M059J (cell line): ENCODE results near the gene CWC27. TPM values are rescaled to one million over a fixed set of nuclear protein-coding genes. Genes with fewer than 3 reads are reported as not detected.
"Not testable (repeated sequence)": the region's sequence is repeated elsewhere in the genome, so short reads cannot be mapped to it uniquely, and the experiment has no call there.

Experiments
- DNase-seq: peaks from one replicate; pipeline ENCODE4 v3.0.0-alpha.2; 2012; ENCODE audit warnings: low read depth
- total RNA-seq: library from RNA; depleted of rRNA; stranded (reverse); fragments of >200 nt; shearing (Covaris generic); gene quantifications from 2 replicates; pipeline ENCODE4 v1.2.3, GENCODE V29; 2014

CWC27 gene
- total RNA-seq, 1 experiment from 2014 or later: 10.6 TPM

DNA sequence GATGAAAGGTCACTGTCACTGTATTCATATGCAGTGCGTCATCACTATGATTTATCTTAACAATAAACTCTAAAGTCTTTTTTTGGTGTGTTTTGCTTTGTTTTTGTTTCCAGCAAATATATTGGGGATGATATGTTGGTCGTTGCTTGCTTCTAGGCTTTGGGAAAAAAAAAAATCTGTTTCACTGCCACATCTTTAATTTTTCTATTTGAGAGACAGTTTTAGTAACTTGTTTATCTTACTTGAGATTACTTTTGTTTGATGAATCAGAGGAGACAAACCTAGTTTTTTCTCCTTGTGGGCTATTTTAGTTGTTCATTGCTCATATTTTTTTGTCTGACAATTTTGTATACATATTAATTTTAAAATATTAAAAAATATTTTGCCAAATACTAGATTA lies 19.4 kb downstream of the CWC27 start:
- no peak for DNase-seq

DNA sequence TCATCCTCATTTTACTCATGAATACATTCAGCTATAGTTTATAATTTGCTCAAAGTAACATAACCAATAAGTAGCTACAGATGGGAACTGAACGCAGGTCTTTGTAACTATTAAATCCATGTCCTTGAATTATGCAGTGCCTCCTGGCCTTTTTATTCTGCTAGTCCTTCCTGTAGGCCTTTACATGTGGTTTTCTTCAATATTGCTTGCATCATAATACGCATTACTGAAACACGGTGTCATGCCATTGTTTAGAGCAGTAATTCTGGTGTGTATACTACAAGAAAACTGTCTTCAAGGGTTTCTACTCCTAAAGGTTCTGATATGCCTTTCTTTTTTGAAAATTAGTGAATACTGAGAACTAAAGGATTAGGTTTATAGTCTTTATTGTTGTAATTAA lies 20.7 kb downstream of the CWC27 start:
- DNase-seq: peak; percentile 20

DNA sequence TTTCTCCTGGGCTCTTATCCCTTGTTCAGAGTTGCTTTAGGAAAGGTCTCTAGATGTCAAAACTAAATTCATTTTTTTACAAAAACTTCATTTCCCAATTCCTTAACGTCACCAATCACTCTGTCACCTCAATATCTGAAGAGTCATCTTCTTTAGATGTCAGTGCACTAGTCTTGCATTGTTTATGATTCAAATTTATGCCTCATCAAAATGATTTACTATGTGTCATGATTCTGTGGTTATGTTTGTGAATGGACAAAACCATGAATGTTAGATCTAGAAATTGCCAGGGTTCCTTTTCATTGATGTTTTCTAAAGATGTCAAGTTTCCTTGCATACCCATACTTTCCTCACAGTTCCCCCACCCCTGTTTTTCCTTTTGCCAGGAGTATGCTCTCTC lies 21.5 kb downstream of the CWC27 start:
- peak; percentile 15 for DNase-seq

DNA sequence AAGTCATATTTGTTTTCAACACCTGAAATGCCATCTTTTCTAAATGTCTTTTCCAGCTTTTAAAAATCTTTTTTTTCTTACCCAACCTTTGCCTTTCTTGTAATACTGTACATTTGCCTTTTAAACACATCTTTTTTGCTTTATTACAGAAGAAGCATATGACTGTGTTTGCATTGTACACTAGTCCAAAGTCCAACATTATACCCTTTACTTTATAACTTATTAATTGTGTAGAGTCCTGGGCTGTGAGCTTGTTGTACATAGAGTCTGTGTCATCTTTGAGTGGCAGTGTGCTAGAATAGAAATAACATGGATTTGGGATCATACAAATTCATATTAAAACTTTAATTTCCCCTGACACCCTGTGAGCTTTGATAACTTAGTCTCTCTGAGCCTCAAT lies 23.7 kb downstream of the CWC27 start:
- no peak for DNase-seq

DNA sequence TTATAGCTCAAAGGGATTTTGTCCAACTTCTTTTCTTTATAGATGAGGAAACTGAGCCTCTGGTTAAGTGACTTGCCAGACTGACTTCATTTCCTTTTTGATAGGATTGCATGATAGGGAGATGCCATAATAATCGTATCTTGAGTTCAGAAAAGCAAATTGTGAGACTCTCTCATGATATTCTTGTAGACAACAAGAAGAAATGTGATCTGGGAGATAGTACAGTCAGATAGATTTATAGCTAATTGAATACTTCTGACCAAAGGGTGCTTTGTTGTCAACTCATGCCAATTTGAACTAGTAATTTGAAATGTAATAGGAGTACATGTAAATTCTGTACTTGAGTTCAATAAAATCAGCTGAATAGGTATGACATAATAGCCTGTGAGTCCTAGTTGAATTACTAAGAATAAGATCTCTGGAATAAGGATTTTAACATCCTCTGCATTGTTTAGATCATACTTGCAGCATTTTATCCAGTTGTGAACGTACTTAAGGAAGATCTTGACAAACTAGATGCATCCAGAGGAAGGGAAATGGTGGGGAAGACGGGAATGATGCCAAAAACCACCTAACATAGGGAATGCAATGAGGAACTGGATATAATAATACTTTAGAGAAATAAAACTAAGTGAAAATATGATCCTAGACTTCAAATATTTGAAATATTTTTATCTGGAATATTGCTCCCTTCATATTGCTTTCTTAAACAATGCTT lies 25.5 kb downstream of the CWC27 start:
- DNase-seq: no peak

DNA sequence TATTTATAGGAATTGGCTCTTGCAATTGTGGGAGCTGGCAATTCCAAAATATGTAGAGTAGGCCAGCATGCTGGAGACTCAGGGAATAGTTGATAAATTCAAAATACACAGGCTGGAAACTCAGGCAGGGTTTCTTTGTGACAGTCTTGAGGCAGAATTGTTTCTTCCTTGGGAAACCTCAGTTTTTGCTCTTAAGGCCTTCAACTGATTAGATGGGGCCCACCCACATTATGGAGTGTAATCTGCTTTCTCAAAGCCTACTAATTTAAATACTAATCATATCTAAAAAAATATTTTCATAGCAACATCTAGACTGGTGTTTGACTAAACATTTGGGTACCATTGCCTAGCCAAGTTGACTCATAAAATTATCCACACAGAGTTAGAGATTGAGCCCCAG lies 27.6 kb downstream of the CWC27 start:
- no peak for DNase-seq

DNA sequence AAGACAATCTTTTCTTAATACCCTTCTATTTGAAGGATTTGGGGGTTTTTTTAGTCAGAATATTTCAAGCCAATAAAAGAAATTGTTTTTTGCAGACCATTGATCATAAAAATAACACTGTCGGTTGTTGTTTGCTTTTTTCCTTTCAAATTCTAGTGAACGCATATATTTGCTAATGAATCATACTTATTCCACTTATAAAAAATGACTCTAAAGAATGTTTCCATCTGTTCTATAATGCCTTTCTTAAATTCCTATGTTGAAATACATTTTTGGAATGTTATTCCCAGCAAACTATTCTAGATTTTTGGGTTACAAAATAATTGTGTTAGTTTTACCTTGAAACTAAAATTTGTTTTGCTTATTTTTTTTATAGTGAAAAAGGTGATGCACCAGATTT lies 32.2 kb downstream of the CWC27 start:
- no peak for DNase-seq

DNA sequence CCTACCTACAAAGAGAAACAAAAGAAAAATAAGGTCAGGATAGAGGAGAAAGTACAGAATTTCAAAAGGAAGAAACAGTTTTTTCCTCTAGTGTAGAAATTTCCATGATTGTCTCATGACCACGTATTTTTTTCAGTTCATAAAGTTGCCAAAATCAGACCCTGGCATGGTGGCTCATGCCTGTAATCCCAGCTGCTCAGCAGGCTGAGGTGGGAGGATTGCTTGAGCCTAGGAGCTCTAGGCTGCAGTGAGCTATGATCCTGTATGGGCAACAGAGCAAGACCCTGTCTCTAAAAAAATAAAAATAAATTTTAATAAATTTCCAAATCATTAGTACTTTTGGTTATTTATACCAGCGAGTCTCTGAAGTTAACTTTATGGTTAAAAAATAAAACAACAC lies 37.8 kb downstream of the CWC27 start:
- DNase-seq: no peak

DNA sequence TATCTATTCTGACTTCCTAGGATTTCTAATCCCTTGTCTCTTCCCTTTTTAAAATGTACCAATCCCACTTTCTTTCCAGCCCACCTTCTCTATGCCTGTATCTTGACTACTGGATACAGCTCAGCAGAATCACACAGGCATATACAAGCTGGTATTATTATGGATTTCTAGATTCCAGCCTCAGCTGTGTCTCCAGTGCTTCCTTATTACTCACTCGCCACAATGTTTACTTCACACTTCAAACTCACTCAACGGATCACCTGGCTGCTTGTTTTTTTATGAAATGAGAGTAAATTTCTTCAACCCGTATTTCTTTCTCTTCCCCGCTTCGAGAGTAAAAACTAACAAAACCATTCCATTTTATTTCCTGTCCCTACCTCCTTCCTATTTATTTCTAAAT lies 38.8 kb downstream of the CWC27 start:
- peak; percentile 32 for DNase-seq

DNA sequence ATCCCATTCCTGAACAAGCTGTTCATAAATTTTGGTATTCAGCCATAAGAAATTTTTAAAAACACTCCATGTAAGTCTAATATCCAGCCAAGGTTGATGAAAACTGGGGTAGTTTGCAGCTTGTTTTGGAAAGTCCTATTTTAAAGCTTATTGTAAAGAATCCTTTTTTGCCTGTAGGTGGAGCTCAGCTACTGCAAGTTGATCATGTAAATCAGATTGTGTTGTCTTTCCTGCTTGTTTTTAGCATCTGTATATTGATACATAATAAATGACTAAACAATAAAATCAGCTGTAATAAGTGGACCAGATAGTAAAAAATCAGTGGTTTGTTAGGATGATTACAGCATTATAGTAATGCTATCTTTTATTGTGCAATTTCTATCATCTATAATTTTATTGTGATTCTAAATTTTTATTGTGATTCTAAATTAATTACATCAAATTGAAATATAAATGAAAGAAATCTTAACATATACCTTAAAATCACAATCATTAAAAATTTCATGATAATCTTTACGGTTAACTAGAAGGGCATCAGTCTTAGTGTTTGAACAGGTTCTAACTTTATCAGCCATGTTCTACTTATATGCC lies 42.4 kb downstream of the CWC27 start:
- peak; percentile 52 for DNase-seq

DNA sequence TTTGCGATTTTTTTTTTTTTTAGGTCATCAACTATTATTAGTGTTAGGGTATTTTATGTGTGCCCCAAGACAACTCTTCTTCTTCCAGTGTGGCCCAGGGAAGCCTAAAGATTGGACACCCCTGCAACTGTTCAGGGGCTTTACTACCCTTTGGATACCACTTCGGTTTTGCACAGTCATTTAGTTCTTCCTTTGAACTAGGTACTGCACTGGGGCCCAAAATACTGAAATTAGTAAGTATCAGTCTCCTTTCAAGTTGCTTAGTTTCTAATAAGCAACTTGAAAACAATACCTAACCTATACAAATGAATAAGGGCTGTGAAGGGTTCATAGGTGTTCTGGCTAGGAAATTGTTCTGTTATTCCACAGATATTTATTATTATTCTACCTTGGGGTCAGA lies 45.3 kb downstream of the CWC27 start:
- DNase-seq: no peak

DNA sequence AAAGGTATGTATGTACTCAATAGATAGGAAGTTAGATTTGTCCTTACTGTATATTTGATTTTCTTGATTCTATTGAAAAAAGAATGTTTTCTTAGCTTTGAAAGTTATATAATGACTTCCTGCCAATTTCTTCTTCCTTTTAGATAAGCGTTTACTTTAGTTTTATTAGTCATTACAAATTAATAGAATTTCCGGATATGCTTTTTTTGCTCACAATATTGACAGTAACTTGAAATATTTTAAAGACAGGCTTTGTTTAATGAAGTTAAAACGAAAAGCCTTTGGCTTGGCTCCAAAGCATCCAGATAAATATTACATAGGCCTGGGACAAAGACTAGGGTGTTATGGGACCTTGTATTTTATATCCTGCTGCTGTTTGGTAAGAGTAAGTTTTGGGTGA lies 49.5 kb downstream of the CWC27 start:
- DNase-seq: no peak

DNA sequence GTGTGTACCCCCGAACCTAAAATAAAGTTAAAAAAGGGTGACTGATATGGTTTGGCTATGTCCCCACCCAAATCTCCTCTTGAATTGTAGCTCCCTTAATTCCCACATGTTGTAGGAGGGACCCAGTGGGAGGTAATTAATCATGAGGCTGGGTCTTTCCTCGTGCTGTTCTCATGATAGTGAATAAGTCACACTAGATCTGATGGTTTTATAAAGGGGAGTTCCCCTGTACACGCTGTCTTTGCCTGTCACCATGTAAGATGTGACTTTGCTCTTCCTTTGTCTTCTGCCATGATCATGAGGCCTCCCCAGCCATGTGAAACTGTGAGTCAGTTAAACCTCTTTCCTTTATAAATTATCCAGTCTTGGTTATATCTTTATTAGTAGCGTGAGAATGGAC lies 50.6 kb downstream of the CWC27 start:
- DNase-seq: not testable (repeated sequence)

DNA sequence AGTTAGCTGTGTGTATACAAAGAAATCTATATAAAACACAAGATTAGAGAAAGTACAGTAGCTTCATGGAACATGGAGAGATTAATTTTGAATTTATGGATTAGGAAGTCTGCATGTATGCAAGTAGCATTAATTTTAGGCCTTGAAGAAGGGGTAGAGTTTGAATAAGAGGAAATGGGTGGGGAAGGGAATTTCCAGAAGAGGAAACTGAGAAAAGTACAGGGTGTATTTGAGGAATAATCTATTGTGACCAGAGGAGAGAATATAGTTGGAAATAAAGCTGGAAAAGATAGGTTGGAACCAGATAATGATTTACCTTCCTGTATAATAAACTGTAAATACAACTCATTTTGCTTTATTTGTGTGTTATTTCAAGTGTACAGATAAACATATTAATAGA lies 53.6 kb downstream of the CWC27 start:
- DNase-seq: no peak

DNA sequence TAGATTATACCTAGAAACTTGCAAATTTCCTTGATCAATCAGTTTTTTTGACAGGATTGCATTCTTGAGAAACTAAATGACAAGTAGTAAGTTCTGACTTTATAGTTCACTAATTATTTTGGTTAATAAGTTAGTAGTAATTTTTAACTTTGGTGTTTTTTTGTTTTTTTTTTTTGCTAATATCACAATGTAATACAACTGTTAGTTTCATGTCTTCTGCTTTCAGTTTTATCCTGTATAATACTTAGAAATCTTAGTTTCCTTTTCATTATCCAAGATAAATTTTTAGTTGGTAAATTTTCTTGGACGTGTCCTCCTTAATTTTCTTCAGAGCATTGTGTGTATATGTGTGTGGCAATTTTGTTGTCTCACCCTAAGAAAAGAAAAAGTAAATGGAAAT lies 57.8 kb downstream of the CWC27 start:
- DNase-seq: no peak

DNA sequence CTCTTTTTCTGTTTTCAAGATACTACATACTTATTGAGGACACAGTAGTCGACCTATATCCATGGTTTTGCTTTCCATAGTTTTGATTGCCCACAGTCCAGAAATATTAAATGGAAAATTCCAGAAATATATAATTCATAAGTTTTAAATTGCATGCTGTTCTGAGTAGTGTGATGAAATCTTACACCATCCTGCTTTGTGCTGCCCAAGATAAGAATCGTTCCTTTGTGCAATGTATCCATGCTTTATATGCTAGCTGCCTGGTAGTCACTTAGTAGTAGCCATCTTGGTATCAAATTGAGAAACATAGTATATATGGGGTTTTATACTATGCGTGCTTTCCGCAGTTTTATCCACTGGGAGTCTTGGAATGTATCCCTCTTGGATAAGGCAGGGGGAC lies 59.0 kb downstream of the CWC27 start:
- no peak for DNase-seq

DNA sequence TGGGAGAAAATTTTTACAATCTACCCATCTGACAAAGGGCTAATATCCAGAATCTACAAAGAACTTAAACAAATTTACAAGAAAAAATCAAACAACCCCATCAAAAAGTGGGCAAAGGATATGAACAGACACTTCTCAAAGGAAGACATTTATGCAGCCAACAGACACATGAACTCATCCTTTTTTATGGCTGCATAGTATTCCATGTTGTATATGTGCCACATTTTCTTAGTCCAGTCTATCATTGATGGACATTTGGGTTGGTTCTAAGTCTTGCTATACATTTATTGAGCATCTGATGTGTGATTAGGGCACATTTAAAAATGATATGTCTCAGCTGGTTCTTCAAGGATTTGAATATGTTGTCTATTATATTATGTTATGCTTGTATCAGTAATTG lies 61.9 kb downstream of the CWC27 start:
- not testable (repeated sequence) for DNase-seq

DNA sequence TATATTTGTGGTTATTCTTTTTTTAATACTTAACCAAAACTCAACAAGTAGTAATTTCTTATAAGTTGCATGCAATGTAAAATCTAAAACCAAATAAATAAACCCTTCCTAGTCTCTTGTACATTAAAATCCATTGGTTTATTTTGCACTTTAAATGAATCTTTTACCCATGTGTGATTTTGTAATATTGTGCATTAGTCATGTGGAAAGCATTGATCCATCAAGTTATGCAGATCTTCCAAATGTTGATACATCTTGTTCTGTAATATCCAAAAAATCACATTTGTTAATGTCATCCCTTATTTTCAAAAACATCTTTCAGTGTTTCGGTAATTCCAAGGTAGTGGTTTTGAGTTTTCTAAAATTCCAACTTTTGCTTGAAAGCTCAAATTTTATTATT lies 63.3 kb downstream of the CWC27 start:
- no peak for DNase-seq

DNA sequence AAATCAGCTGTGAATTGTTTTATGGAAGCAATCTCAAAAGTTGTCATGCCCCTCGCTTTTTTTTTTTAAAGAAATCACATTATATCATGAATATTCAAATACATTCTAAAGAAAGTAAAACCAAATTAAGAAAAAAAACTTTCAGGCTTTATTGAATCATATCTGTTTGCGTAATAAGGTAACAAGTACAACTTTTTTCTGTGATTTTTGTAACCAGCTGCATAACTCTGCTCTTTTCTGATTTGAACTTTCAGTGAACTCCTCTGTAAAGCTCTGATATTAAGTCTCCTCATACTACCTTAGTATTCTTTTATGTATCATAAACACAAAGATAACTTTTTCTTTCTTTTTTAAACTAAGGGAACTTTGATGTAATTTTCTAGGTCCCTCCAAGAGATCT lies 65.3 kb downstream of the CWC27 start:
- DNase-seq: no peak

DNA sequence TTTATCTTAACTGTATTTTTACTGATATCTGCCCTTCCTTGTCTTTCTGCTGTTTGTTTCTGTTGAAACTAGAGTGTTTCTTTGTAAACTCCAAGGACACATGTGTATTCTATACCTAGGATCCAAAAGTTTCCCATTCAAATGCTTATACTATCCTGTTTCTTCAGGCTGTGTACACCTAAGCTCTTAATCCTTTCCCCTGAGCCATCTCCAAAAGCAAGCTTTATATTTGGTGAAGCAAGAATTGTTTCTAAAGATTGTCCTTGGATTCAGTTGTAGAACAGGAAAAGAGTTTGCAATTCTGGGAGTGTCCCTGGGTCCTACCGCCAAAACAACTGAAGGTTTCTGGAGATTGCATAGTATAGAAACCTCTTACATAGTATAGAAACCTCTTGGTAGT lies 65.9 kb downstream of the CWC27 start:
- DNase-seq: no peak

DNA sequence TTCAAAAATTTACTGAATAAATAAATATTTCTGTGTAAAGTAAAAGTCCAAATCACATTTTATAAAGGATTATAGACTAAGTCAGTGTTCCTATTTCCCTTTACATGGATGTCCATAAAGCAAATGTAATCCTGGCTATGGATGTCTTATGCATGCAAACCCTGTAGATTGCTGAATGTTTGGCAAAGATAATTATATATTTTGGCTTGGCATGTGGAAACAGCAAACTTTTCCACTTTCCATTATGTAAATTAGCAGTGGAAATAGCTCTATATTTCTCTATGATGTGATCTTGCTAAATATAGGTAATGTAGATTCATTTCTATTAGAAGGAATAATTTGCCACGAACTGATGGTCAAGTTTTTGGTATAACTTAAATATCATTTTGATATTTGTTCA lies 66.5 kb downstream of the CWC27 start:
- DNase-seq: no peak

DNA sequence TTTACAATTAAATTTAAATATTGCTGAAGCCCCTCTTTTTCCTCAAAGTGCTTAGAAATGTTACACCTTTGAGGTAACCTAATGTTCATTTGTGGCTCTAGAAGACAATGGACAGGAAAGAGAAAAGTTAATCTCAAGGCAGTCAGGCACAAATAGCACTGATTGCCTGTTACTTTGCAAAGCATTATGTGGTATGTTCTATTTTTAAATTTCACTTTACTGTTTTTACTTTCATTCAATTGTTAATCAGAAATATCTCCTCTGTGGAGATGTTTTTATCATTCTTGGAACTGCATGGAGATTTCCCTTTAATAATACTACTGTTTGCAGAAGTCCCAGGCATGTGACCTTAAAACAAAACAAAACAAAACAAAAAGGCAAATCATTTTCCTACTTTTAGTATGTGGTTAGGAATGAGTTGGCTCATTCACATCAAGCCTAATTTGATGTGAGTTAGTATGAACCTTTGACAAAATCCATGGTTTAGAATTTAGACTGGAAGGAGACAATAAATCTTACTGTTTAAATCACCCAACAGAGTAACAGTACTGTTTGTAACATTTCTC lies 67.5 kb downstream of the CWC27 start:
- DNase-seq: no peak

DNA sequence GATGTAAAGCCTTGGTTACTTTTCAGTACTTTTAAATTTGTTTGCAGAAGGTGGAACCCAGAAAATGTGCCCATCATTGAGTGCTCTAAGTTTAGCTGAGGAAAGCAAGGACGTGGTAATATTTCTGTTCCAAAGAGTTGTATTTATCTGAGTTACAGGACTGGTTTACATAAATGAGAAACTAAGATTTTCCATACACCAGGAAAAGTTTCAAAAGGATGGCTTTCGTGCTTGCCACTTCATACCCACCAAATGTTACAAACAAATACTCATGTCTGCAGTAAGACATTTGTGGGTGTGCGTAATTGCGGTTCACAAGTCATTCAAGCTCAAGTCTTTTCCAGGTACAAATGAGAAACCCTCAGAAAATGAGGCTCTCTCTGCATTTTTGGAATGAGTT lies 68.1 kb downstream of the CWC27 start:
- DNase-seq: no peak

DNA sequence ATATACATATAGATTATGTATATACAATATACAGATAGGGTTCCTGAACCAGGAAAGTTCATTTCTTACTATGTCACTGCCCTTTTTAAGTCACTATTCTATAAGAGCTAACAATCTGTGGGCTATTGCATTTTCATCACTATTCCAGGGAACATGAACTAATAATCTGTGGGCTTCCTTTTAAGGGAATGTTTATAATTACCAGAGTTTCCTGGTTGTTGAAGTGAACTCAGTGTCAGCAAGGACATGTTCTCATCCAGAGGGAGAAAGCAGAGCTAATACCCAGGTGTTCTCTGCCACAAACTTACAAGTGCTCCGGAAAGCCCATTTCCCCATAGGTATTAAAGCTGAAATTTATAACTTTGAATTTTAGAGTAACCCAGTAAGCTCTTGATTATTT lies 69.6 kb downstream of the CWC27 start:
- no peak for DNase-seq
